ENCODE measurements around the gene MAGEB1.

Gene MAGEB1

DNA sequence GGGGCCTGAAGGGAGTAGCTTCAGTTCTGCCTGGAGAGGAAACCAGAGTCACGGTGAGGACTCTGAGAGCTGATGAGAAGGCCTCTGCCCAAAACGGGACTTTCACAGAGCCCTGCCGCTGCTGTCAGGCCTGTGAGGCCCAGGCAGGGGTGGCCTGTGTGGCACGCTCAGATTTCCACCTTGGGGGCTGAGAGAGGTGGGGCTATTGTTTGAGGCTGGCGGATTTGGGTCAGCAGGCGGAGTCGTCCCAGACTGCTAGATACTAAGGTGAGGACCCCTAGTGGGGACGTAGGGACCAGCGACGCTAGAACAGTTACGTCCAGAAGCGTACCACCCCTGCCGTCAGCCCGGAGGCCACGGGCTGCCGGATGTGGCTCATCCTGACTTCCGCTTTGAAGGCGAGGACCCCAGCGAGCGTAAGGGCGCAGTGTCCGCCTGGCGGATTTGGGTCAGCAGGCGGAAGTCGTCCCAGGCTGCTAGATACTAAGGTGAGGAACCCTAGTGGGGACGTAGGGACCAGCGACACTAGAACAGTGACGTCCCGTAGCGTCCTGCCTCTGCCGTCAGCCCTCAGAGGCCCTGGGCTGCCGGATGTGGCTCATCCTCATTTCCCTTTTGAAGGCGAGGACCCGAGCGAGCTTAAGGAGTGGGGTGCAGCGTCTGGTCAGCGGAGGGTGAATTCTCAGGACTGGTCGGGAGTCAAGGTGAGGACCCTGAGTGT is at the start of gene MAGEB1:
MAGEB1 (plus strand) TSS at position 378 of the 721 bp plus-strand sequence. CDS start 3,348 bp downstream, outside the sequence.
- no peak within 1 kb of the TSS for H3K4me3 ChIP-seq (ENCODE audit: low read length in 2 of 2)
- H3K9me3 ChIP-seq (ENCODE audit: control insufficient read depth in 2 of 2, low read length in 2 of 2), result no peaks in the 10 kb centered on the region
- H3K4me1 ChIP-seq (ENCODE audit: control insufficient read depth in 2 of 2, insufficient read depth in 2 of 2, low read length in 2 of 2), result no peaks in the 10 kb centered on the region
- H3K27me3 ChIP-seq (ENCODE audit: control insufficient read depth in 2 of 2, insufficient read depth in 2 of 2, low read length in 2 of 2), result no peaks in the 10 kb centered on the region
- no peaks in the 10 kb centered on the region for H3K36me3 ChIP-seq (ENCODE audit: control insufficient read depth in 2 of 2, insufficient read depth in 2 of 2, low read length in 2 of 2)
- H3K27ac ChIP-seq (ENCODE audit: low read depth in 2 of 2, low read length in 2 of 2), result no peak within 1 kb of the TSS
- H3K9ac ChIP-seq (ENCODE audit: low read depth in 1 of 2, low read length in 2 of 2), result no peak within 1 kb of the TSS

DNA sequence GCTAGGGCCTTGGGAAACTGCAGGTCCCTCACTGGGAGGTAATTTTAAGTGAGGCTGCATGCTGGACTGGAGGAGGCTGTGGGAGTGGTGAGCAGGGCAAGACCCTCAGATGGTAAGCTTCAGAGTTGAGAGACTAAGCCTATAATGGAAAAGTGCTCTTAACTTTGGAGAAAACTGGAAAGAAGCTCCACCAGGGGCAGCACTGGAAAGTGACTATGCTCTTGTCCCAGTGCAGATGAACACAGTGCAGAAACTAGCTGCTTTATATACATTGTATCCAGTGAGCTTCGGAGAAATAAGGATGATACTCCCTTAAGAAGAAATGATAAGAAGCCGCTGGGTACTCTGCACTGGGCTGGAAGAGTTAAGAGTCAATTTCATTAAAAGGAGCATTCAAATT is 34.8 kb upstream of the MAGEB1 start:
- H3K27me3 ChIP-seq (ENCODE audit: control insufficient read depth in 2 of 2, insufficient read depth in 2 of 2, low read length in 2 of 2), result no peaks in the 10 kb centered on the region
- H3K9me3 ChIP-seq (ENCODE audit: control insufficient read depth in 2 of 2, low read length in 2 of 2), result no peaks in the 10 kb centered on the region
- no peaks in the 10 kb centered on the region for H3K4me1 ChIP-seq (ENCODE audit: control insufficient read depth in 2 of 2, insufficient read depth in 2 of 2, low read length in 2 of 2)
- H3K4me3 ChIP-seq (ENCODE audit: low read length in 2 of 2), result no peak overlapping the region
- no peak overlapping the region for H3K27ac ChIP-seq (ENCODE audit: low read depth in 2 of 2, low read length in 2 of 2)
- H3K36me3 ChIP-seq (ENCODE audit: control insufficient read depth in 2 of 2, insufficient read depth in 2 of 2, low read length in 2 of 2), result no peaks in the 10 kb centered on the region
- no peak overlapping the region for H3K9ac ChIP-seq (ENCODE audit: low read depth in 1 of 2, low read length in 2 of 2)

- Histone ChIP-seq H3K27ac (ENCODE audit: low read depth in 2 of 2, low read length in 2 of 2) (no peak within 1 kb of the TSS), H3K4me1 (ENCODE audit: control insufficient read depth in 2 of 2, insufficient read depth in 2 of 2, low read length in 2 of 2) (no peaks in the 10 kb centered on the region), H3K4me3 (ENCODE audit: low read length in 2 of 2) (no peak within 1 kb of the TSS), H3K27me3 (ENCODE audit: control insufficient read depth in 2 of 2, insufficient read depth in 2 of 2, low read length in 2 of 2) (no peaks in the 10 kb centered on the region), H3K36me3 (ENCODE audit: control insufficient read depth in 2 of 2, insufficient read depth in 2 of 2, low read length in 2 of 2) (no peaks in the 10 kb centered on the region), H3K9me3 (ENCODE audit: control insufficient read depth in 2 of 2, low read length in 2 of 2) (no peaks in the 10 kb centered on the region), H3K9ac (ENCODE audit: low read depth in 1 of 2, low read length in 2 of 2) (no peak within 1 kb of the TSS)
Observed at GRCh38 chrX:30215357-30215843, 31.5 kb upstream of the MAGEB1 start, which contains the start of gene MAGEB2. MAGEB2 (plus strand) TSS chrX:30215563; CDS start chrX:30218581, 3,018 bp downstream.

DNA sequence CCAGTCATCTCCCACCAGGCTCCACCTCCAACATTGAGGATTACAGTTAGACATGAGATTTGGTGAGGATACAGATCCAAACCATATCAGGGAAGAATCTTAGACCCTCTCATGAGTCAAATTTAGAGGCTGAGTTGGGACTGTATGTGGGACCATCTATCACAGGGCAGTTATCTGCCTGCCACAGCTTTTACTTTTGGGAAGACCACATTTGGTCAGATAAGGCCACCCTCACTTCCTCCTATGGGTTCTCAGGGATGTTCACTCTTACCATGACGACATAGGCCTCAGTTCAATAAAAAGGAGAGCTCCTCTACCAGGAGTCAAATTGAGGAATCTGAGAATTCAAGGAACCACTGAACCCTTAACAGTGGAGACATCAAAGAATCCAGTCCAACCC is 29.5 kb upstream of the MAGEB1 start:
- Histone ChIP-seq H3K27ac (ENCODE audit: low read depth in 2 of 2, low read length in 2 of 2) (no peak overlapping the region), H3K4me3 (ENCODE audit: low read length in 2 of 2) (no peak overlapping the region), H3K27me3 (ENCODE audit: control insufficient read depth in 2 of 2, insufficient read depth in 2 of 2, low read length in 2 of 2) (no peaks in the 10 kb centered on the region), H3K4me1 (ENCODE audit: control insufficient read depth in 2 of 2, insufficient read depth in 2 of 2, low read length in 2 of 2) (no peaks in the 10 kb centered on the region), H3K9ac (ENCODE audit: low read depth in 1 of 2, low read length in 2 of 2) (no peak overlapping the region), H3K36me3 (ENCODE audit: control insufficient read depth in 2 of 2, insufficient read depth in 2 of 2, low read length in 2 of 2) (no peaks in the 10 kb centered on the region), H3K9me3 (ENCODE audit: control insufficient read depth in 2 of 2, low read length in 2 of 2) (no peaks in the 10 kb centered on the region)

DNA sequence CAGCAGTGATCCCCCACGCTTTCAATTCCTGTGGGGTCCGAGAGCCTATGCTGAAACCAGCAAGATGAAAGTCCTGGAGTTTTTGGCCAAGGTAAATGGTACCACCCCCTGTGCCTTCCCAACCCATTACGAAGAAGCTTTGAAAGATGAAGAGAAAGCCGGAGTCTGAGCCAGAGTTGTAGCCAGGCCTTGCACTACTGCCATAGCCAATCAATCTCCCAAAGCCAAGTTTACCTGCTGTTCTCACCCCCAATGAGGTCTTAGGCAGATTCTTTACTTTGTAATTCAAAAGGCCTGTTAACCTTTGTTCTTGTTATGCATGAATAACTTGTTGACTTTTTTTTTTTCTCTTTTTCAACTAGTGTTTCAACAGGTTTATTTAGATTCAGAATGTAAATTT is 27.6 kb upstream of the MAGEB1 start:
- Histone ChIP-seq H3K36me3 (ENCODE audit: control insufficient read depth in 2 of 2, insufficient read depth in 2 of 2, low read length in 2 of 2) (no peaks in the 10 kb centered on the region), H3K27ac (ENCODE audit: low read depth in 2 of 2, low read length in 2 of 2) (no peak overlapping the region), H3K9me3 (ENCODE audit: control insufficient read depth in 2 of 2, low read length in 2 of 2) (no peaks in the 10 kb centered on the region), H3K9ac (ENCODE audit: low read depth in 1 of 2, low read length in 2 of 2) (no peak overlapping the region), H3K4me3 (ENCODE audit: low read length in 2 of 2) (no peak overlapping the region), H3K4me1 (ENCODE audit: control insufficient read depth in 2 of 2, insufficient read depth in 2 of 2, low read length in 2 of 2) (no peaks in the 10 kb centered on the region), H3K27me3 (ENCODE audit: control insufficient read depth in 2 of 2, insufficient read depth in 2 of 2, low read length in 2 of 2) (no peaks in the 10 kb centered on the region)

DNA sequence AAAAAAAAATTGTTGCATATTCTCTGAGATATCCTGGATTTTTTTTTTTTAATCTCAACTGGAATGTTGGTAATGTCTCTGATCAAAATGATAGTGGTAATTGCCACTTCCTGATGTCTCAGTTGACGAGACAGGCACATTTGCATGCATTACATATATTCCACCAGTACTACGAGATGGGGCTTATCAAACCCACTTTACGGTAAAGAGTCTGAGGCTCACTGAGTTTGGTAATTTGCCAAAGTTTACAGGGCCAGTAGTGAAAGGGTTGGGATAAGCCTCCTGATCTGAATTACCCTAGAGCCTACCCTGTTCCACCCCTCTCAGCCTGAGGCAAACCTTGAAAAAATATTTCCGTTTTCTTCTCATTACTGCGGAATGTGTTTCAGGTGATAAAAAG is 26.3 kb upstream of the MAGEB1 start:
- no peaks in the 10 kb centered on the region for H3K9me3 ChIP-seq (ENCODE audit: control insufficient read depth in 2 of 2, low read length in 2 of 2)
- H3K4me1 ChIP-seq (ENCODE audit: control insufficient read depth in 2 of 2, insufficient read depth in 2 of 2, low read length in 2 of 2), result no peaks in the 10 kb centered on the region
- H3K27me3 ChIP-seq (ENCODE audit: control insufficient read depth in 2 of 2, insufficient read depth in 2 of 2, low read length in 2 of 2), result no peaks in the 10 kb centered on the region
- no peak overlapping the region for H3K9ac ChIP-seq (ENCODE audit: low read depth in 1 of 2, low read length in 2 of 2)
- no peak overlapping the region for H3K4me3 ChIP-seq (ENCODE audit: low read length in 2 of 2)
- H3K27ac ChIP-seq (ENCODE audit: low read depth in 2 of 2, low read length in 2 of 2), result no peak overlapping the region
- no peaks in the 10 kb centered on the region for H3K36me3 ChIP-seq (ENCODE audit: control insufficient read depth in 2 of 2, insufficient read depth in 2 of 2, low read length in 2 of 2)

DNA sequence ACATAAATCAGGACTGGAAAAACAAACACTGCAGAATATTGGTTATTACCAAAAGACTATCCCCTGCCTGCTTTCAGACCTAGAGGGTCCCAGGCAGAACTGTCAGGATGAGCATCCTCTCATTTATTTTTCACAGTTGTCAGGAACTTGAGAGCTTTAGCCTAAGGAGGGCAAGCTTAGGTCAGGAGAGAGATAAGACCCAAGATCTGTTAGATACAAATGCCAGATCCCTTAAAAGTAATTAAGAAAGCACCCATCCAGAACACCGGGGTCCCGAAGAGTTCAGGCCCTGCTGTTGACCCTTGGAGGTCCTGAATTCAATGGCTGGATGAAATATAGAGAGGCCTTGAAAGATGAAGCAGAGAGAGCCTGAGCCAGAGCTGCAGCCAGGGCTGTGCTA is 22.4 kb upstream of the MAGEB1 start:
- H3K27me3 ChIP-seq (ENCODE audit: control insufficient read depth in 2 of 2, insufficient read depth in 2 of 2, low read length in 2 of 2), result no peaks in the 10 kb centered on the region
- H3K9ac ChIP-seq (ENCODE audit: low read depth in 1 of 2, low read length in 2 of 2), result no peak overlapping the region
- no peaks in the 10 kb centered on the region for H3K36me3 ChIP-seq (ENCODE audit: control insufficient read depth in 2 of 2, insufficient read depth in 2 of 2, low read length in 2 of 2)
- no peak overlapping the region for H3K4me3 ChIP-seq (ENCODE audit: low read length in 2 of 2)
- H3K9me3 ChIP-seq (ENCODE audit: control insufficient read depth in 2 of 2, low read length in 2 of 2), result no peaks in the 10 kb centered on the region
- no peaks in the 10 kb centered on the region for H3K4me1 ChIP-seq (ENCODE audit: control insufficient read depth in 2 of 2, insufficient read depth in 2 of 2, low read length in 2 of 2)
- no peak overlapping the region for H3K27ac ChIP-seq (ENCODE audit: low read depth in 2 of 2, low read length in 2 of 2)

GRCh38 chrX:30228526-30228925 is 18.4 kb upstream of the MAGEB1 start:
- H3K36me3 ChIP-seq (ENCODE audit: control insufficient read depth in 2 of 2, insufficient read depth in 2 of 2, low read length in 2 of 2), result no peaks in the 10 kb centered on the region
- H3K4me3 ChIP-seq (ENCODE audit: low read length in 2 of 2), result no peak overlapping the region
- H3K4me1 ChIP-seq (ENCODE audit: control insufficient read depth in 2 of 2, insufficient read depth in 2 of 2, low read length in 2 of 2), result no peaks in the 10 kb centered on the region
- H3K9me3 ChIP-seq (ENCODE audit: control insufficient read depth in 2 of 2, low read length in 2 of 2), result no peaks in the 10 kb centered on the region
- no peak overlapping the region for H3K9ac ChIP-seq (ENCODE audit: low read depth in 1 of 2, low read length in 2 of 2)
- no peak overlapping the region for H3K27ac ChIP-seq (ENCODE audit: low read depth in 2 of 2, low read length in 2 of 2)
- H3K27me3 ChIP-seq (ENCODE audit: control insufficient read depth in 2 of 2, insufficient read depth in 2 of 2, low read length in 2 of 2), result no peaks in the 10 kb centered on the region

DNA sequence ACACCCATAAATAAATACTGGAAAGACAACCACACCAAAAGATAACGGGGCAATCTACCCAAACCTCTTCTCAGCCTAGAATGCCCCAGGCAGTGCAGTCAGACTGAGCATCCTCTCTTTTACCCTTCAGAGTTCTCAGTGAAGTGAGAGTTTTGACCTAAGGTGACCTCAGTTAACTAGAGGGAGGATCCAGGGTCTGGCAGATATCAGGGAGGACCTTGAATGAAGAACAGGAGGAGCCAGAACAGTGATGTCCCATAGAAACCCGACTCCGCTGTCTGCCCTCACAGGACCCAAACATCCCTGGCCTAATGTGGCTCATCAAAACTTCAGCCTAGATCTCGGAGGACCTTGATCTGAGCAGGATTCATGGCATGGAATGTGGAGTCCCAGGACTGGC is 16.6 kb upstream of the MAGEB1 start, which contains the start of gene MAGEB3:
MAGEB3 (plus strand) TSS at position 263 of the 400 bp plus-strand sequence. CDS start 5,268 bp downstream, outside the sequence.
- no peaks in the 10 kb centered on the region for H3K4me1 ChIP-seq (ENCODE audit: control insufficient read depth in 2 of 2, insufficient read depth in 2 of 2, low read length in 2 of 2)
- no peaks in the 10 kb centered on the region for H3K27me3 ChIP-seq (ENCODE audit: control insufficient read depth in 2 of 2, insufficient read depth in 2 of 2, low read length in 2 of 2)
- no peak within 1 kb of the TSS for H3K9ac ChIP-seq (ENCODE audit: low read depth in 1 of 2, low read length in 2 of 2)
- no peaks in the 10 kb centered on the region for H3K36me3 ChIP-seq (ENCODE audit: control insufficient read depth in 2 of 2, insufficient read depth in 2 of 2, low read length in 2 of 2)
- no peak within 1 kb of the TSS for H3K27ac ChIP-seq (ENCODE audit: low read depth in 2 of 2, low read length in 2 of 2)
- H3K4me3 ChIP-seq (ENCODE audit: low read length in 2 of 2), result no peak within 1 kb of the TSS
- no peaks in the 10 kb centered on the region for H3K9me3 ChIP-seq (ENCODE audit: control insufficient read depth in 2 of 2, low read length in 2 of 2)

- no peak within 1 kb of the TSS for H3K27ac ChIP-seq (ENCODE audit: low read depth in 2 of 2, low read length in 2 of 2)
- H3K4me3 ChIP-seq (ENCODE audit: low read length in 2 of 2), result no peak within 1 kb of the TSS
- no peak within 1 kb of the TSS for H3K9ac ChIP-seq (ENCODE audit: low read depth in 1 of 2, low read length in 2 of 2)
- no peaks in the 10 kb centered on the region for H3K4me1 ChIP-seq (ENCODE audit: control insufficient read depth in 2 of 2, insufficient read depth in 2 of 2, low read length in 2 of 2)
- H3K27me3 ChIP-seq (ENCODE audit: control insufficient read depth in 2 of 2, insufficient read depth in 2 of 2, low read length in 2 of 2), result no peaks in the 10 kb centered on the region
- no peaks in the 10 kb centered on the region for H3K36me3 ChIP-seq (ENCODE audit: control insufficient read depth in 2 of 2, insufficient read depth in 2 of 2, low read length in 2 of 2)
- no peaks in the 10 kb centered on the region for H3K9me3 ChIP-seq (ENCODE audit: control insufficient read depth in 2 of 2, low read length in 2 of 2)
Observed at GRCh38 chrX:30241724-30242415, 5.1 kb upstream of the MAGEB1 start, which contains the start of gene MAGEB4. MAGEB4 (plus strand) TSS chrX:30242000; CDS start chrX:30242136, 136 bp downstream.

Measured in mucosa of rectum (tissue), 2 donors.